ENCODE data around the gene MXRA8. TPM values are rescaled to one million over a fixed set of nuclear protein-coding genes. Genes with fewer than 3 reads are reported as not detected.

Gene MXRA8
- total RNA-seq, 2 experiments from 2014 or later: 1.6 to 2.9 TPM

DNA sequence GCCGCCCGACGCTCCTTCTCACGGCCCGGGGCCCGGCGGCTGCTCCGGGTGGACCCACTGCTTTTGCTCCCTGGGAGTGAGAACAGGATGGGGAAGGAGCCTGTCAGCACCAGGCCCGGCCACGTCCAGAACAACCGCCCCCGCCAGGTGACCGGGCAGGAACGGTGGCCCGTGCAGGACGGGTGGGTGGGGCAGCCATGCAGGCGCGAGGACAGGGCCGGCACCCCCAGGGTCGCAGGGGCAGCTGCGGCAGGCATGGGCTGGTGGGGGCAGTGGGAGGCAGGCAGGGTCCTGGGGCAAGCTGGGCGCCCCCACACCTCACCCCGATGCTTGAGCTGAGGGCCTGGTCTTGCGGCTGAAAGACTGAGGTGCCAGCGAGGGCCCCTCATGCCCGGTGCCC is 21.9 kb downstream of the MXRA8 start:
- Histone ChIP-seq H3K4me1 (ENCODE audit: insufficient read depth, low read length) (no peaks in the 10 kb centered on the region), H3K4me3 (ENCODE audit: low read length) (no peak overlapping the region), H3K27ac (ENCODE audit: low read depth in 1 of 2, low read length in 2 of 2) (no peak overlapping the region), H3K36me3 (ENCODE audit: insufficient read depth, low read length) (peaks cover 12% of the 10 kb centered on the region), H3K9me3 (ENCODE audit: control insufficient read depth in 1 of 2, insufficient read depth in 1 of 2, low read length in 2 of 2) (peaks cover 0 to 5% of the 10 kb centered on the region in 2 experiments), H3K27me3 (ENCODE audit: control insufficient read depth in 1 of 2, insufficient read depth in 2 of 2, low read length in 2 of 2) (no peaks in the 10 kb centered on the region)
- ATAC-seq (ENCODE audit: poor library complexity): no peak
- ChIA-PET POLR2A (no interaction called here), CTCF (no interaction called here)
- Mint-ChIP-seq H3K4me1 (ENCODE audit: low read depth) (no peaks in the 10 kb centered on the region), H3K4me3 (no peak overlapping the region), H3K27ac (no peak overlapping the region), H3K9me3 (no peaks in the 10 kb centered on the region), H3K27me3 (no peaks in the 10 kb centered on the region), H3K36me3 (ENCODE audit: low read depth) (peaks cover 7% of the 10 kb centered on the region)
- TF ChIP-seq, protein P1, sequence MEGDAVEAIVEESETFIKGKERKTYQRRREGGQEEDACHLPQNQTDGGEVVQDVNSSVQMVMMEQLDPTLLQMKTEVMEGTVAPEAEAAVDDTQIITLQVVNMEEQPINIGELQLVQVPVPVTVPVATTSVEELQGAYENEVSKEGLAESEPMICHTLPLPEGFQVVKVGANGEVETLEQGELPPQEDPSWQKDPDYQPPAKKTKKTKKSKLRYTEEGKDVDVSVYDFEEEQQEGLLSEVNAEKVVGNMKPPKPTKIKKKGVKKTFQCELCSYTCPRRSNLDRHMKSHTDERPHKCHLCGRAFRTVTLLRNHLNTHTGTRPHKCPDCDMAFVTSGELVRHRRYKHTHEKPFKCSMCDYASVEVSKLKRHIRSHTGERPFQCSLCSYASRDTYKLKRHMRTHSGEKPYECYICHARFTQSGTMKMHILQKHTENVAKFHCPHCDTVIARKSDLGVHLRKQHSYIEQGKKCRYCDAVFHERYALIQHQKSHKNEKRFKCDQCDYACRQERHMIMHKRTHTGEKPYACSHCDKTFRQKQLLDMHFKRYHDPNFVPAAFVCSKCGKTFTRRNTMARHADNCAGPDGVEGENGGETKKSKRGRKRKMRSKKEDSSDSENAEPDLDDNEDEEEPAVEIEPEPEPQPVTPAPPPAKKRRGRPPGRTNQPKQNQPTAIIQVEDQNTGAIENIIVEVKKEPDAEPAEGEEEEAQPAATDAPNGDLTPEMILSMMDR (IDR thresholded peaks at IDR 0.05): no peak
- intact Hi-C loops (cut with DNase I, micrococcal nuclease): no loop called here
- no peak for DNase-seq

GRCh38 chr1:1335792-1336248 is 22.5 kb downstream of the MXRA8 start:
- no peak overlapping the region for H3K27ac ChIP-seq (ENCODE audit: low read depth in 1 of 2, low read length in 2 of 2)
- peaks cover 0 to 5% of the 10 kb centered on the region in 2 experiments for H3K9me3 ChIP-seq (ENCODE audit: control insufficient read depth in 1 of 2, insufficient read depth in 1 of 2, low read length in 2 of 2)
- ATAC-seq (ENCODE audit: poor library complexity): no peak
- no peaks in the 10 kb centered on the region for H3K27me3 ChIP-seq (ENCODE audit: control insufficient read depth in 1 of 2, insufficient read depth in 2 of 2, low read length in 2 of 2)
- peaks cover 2% of the 10 kb centered on the region for H3K36me3 Mint-ChIP-seq (ENCODE audit: low read depth)
- H3K27me3 Mint-ChIP-seq: no peaks in the 10 kb centered on the region
- H3K4me3 ChIP-seq (ENCODE audit: low read length): no peak overlapping the region
- H3K4me3 Mint-ChIP-seq: no peak overlapping the region
- CTCF ChIA-PET: no interaction called here
- intact Hi-C loops (cut with DNase I, micrococcal nuclease): no loop called here
- H3K36me3 ChIP-seq (ENCODE audit: insufficient read depth, low read length): peaks cover 12% of the 10 kb centered on the region
- TF ChIP-seq, protein P1 (IDR thresholded peaks at IDR 0.05): no peak
- H3K9me3 Mint-ChIP-seq: no peaks in the 10 kb centered on the region
- H3K4me1 ChIP-seq (ENCODE audit: insufficient read depth, low read length): no peaks in the 10 kb centered on the region
- DNase-seq: no peak
- POLR2A ChIA-PET: no interaction called here
- no peak overlapping the region for H3K27ac Mint-ChIP-seq
- H3K4me1 Mint-ChIP-seq (ENCODE audit: low read depth): no peaks in the 10 kb centered on the region

GRCh38 chr1:1335283-1335682 is 23.1 kb downstream of the MXRA8 start:
- CTCF ChIA-PET: no interaction called here
- Mint-ChIP-seq H3K4me1 (ENCODE audit: low read depth) (no peaks in the 10 kb centered on the region), H3K4me3 (no peak overlapping the region), H3K36me3 (ENCODE audit: low read depth) (no peaks in the 10 kb centered on the region), H3K27ac (no peak overlapping the region), H3K9me3 (no peaks in the 10 kb centered on the region), H3K27me3 (no peaks in the 10 kb centered on the region)
- no peak overlapping the region for H3K27ac ChIP-seq (ENCODE audit: low read depth in 1 of 2, low read length in 2 of 2)
- H3K4me3 ChIP-seq (ENCODE audit: low read length): no peak overlapping the region
- ATAC-seq (ENCODE audit: poor library complexity) (no peak), DNase-seq (no peak)
- POLR2A ChIA-PET: no interaction called here
- intact Hi-C loops (cut with DNase I, micrococcal nuclease): no loop called here
- H3K36me3 ChIP-seq (ENCODE audit: insufficient read depth, low read length): peaks cover 10% of the 10 kb centered on the region
- TF ChIP-seq, protein P1 (IDR thresholded peaks at IDR 0.05): no peak
- H3K9me3 ChIP-seq (ENCODE audit: control insufficient read depth in 1 of 2, insufficient read depth in 1 of 2, low read length in 2 of 2): peaks cover 0 to 5% of the 10 kb centered on the region in 2 experiments
- H3K4me1 ChIP-seq (ENCODE audit: insufficient read depth, low read length): peaks cover 4% of the 10 kb centered on the region
- H3K27me3 ChIP-seq (ENCODE audit: control insufficient read depth in 1 of 2, insufficient read depth in 2 of 2, low read length in 2 of 2): no peaks in the 10 kb centered on the region
